Muscle layer of colon (tissue), 2 donors: Measurements from ENCODE around the gene BTG1.
"Not testable (repeated sequence)": the region's sequence is repeated elsewhere in the genome, so short reads cannot be mapped to it uniquely, and the experiment has no call there.

Experiments
- H3K27ac ChIP-seq: one replicate; pipeline ENCODE4 v1.7.0; 2013; ENCODE audit warnings: low read depth, mild to moderate bottlenecking, low read length, moderate library complexity
- H3K27me3 ChIP-seq, 2 donors: one replicate each; pipeline ENCODE4 v1.7.0; 2013; ENCODE audit warnings: low read length in 2 of 2, mild to moderate bottlenecking in 2 of 2; ENCODE audit not compliant: insufficient read depth in 2 of 2, control insufficient read depth in 1 of 2
- H3K36me3 ChIP-seq: one replicate; pipeline ENCODE4 v1.7.0; 2013; ENCODE audit warnings: mild to moderate bottlenecking, low read length; ENCODE audit not compliant: insufficient read depth
- H3K4me1 ChIP-seq: one replicate; pipeline ENCODE4 v1.7.0; 2013; ENCODE audit warnings: mild to moderate bottlenecking, low read length; ENCODE audit not compliant: insufficient read depth
- H3K4me3 ChIP-seq, 2 donors: one replicate each; pipeline ENCODE4 v1.7.0; 2013; ENCODE audit warnings: low read length in 2 of 2, low read depth in 1 of 2, mild to moderate bottlenecking in 1 of 2, moderate library complexity in 1 of 2
- H3K9ac ChIP-seq: one replicate; pipeline ENCODE4 v1.7.0; 2013; ENCODE audit warnings: low read length
- H3K9me3 ChIP-seq: one replicate; pipeline ENCODE4 v1.7.0; 2013; ENCODE audit warnings: mild to moderate bottlenecking, low read length
- donor health status: abdominal sarcoma.
- donor health status: Adenocarcinoma of cecum.

BTG1 gene

DNA sequence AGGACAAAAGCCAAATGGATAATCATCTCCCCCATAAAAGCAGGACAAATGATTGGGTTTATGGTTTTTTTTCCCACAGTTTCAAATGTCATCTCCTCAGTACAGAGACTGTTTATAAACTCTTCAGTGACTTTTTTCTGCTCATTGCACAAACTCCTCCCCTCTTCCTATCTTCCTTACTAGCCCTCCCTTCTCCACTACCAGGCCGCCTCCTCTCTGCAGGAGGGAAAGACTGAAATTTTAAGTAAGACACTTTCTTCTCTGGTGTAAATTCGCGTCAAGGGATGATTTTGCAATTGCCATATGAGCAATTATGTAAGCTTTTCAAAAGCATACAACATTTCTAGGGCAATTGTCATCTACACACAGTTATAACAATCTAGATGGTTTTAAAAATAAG lies 37.0 kb downstream of the BTG1 start:
- Histone ChIP-seq H3K36me3 (no peaks in the 10 kb centered on the region), H3K9ac (no peak overlapping the region)

DNA sequence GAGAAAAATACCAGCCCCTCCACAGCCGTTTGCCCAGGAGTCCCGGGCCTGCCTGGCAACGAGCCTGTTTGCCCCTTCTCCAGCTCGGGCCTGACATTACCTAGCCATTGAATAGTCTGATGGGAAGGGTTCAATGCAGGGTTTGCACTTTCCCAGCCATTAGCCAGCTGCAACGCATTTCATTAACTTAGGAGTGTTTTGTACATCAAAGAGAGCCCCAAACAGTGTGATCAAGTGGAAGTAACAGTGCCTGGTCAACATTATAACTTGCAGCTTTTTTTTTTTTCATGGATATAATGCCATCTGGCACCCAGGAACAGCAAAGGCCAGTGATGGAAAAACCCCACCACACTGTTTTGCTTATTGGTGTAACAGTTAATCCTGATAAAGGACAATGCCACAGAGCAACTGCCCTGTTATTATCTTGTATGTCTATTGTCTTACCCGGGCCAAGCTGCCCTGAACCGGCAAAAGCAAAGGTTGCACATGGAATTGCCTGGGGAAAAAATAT lies 38.0 kb downstream of the BTG1 start:
- Histone ChIP-seq H3K27ac (no peak overlapping the region), H3K4me1 (peaks cover 5% of the 10 kb centered on the region), H3K9me3 (no peaks in the 10 kb centered on the region)

More for the DNA sequence above, 37.0 kb downstream of the BTG1 start:
- H3K4me3 ChIP-seq, result no peak overlapping the region
- H3K4me1 ChIP-seq, result peaks cover 5% of the 10 kb centered on the region
- H3K27ac ChIP-seq, result no peak overlapping the region
- H3K27me3 ChIP-seq, result no peaks in the 10 kb centered on the region
- H3K9me3 ChIP-seq, result no peaks in the 10 kb centered on the region

DNA sequence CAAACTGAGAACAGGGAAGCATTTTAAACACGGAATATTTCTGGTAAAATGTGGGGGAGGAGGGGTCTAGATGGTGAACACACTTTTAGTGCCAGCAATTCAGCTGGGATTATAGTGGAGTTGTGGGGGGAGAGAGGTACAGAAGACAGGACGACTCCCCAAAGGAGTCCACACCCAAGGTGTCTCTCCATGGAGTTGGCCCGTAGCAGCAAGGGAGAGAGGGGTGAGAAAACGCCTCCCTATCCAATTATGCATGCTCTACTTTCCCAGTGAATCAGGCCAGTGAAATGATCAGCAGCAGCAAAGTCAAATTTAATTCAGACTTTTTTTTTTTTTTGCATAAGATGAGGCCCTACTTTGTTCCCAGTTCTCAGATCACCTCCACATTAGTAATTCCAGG lies 38.6 kb downstream of the BTG1 start:
- H3K9ac ChIP-seq, result no peak overlapping the region
- H3K27me3 ChIP-seq, result no peaks in the 10 kb centered on the region
- no peak overlapping the region for H3K4me3 ChIP-seq
- no peak overlapping the region for H3K27ac ChIP-seq
- H3K9me3 ChIP-seq, result no peaks in the 10 kb centered on the region
- H3K4me1 ChIP-seq, result peaks cover 5% of the 10 kb centered on the region
- no peaks in the 10 kb centered on the region for H3K36me3 ChIP-seq

More for the DNA sequence above, 38.0 kb downstream of the BTG1 start:
- H3K36me3 ChIP-seq, result no peaks in the 10 kb centered on the region
- H3K9ac ChIP-seq, result no peak overlapping the region
- H3K4me3 ChIP-seq, result no peak overlapping the region
- no peaks in the 10 kb centered on the region for H3K27me3 ChIP-seq

DNA sequence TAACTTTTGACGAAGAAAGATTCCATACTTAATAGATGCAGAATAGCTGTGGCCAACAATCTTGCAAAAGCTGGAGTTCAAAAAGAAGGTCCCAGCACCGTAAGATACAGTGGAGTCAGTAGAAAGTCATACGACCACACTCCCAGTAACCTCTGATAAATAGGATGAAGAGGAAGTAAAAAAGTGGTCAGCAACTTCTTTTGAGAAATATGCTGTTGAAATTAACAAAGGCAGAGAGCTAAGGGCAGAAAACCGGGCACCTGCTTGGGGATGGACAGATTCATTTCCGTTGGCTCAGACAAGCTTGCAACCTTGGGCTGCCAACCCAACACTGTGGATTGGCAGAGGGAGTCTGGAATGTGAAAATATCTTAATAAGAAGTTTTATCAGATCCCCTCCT lies 40.0 kb downstream of the BTG1 start:
- Histone ChIP-seq H3K9ac (no peak overlapping the region), H3K27ac (no peak overlapping the region), H3K4me3 (no peak overlapping the region), H3K9me3 (no peaks in the 10 kb centered on the region), H3K27me3 (no peaks in the 10 kb centered on the region), H3K36me3 (no peaks in the 10 kb centered on the region), H3K4me1 (peaks cover 5% of the 10 kb centered on the region)

DNA sequence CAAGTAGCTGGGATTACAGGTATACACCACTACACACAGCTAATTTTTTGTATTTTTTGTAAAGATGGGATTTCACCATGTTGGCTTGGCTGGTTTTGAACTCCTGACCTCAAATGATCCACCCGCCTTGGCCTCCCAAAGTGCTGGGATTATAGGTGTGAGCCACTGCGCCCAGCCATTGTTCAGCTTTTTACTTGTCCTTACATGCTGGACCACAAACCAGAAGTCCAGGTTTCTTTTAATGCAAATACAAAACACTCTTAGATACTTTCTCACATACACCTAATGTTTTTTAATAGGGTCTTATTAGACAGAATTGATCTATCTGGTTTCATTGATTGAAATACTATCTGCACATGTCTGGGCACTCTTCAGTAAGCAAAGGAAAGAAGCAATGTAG lies 40.5 kb downstream of the BTG1 start:
- H3K4me1 ChIP-seq, result peaks cover 5% of the 10 kb centered on the region
- no peak overlapping the region for H3K9ac ChIP-seq
- no peak overlapping the region for H3K27ac ChIP-seq
- no peaks in the 10 kb centered on the region for H3K9me3 ChIP-seq
- H3K4me3 ChIP-seq, result no peak overlapping the region
- no peaks in the 10 kb centered on the region for H3K27me3 ChIP-seq
- H3K36me3 ChIP-seq, result no peaks in the 10 kb centered on the region

DNA sequence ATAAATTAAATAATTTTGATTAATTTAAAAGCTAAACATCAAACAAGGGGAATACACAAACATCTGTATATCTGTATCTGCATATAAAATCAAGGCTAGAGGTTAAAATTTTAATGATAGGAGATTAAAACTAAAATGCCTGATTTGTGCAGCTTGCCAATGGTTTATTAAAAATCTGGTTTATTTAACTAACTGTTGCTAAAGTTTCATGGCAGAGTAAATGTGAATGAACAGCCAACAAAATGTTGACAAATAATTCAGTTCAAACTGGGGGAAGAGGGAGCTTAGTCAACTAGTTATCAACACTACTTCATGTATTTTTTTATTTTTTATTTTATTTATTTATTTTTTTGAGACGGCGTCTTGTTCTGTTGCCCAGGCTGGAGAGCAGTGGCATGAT lies 43.0 kb downstream of the BTG1 start:
- Histone ChIP-seq H3K4me1 (no peaks in the 10 kb centered on the region), H3K9me3 (no peaks in the 10 kb centered on the region), H3K36me3 (no peaks in the 10 kb centered on the region), H3K4me3 (no peak overlapping the region), H3K27ac (no peak overlapping the region), H3K27me3 (no peaks in the 10 kb centered on the region), H3K9ac (no peak overlapping the region)

DNA sequence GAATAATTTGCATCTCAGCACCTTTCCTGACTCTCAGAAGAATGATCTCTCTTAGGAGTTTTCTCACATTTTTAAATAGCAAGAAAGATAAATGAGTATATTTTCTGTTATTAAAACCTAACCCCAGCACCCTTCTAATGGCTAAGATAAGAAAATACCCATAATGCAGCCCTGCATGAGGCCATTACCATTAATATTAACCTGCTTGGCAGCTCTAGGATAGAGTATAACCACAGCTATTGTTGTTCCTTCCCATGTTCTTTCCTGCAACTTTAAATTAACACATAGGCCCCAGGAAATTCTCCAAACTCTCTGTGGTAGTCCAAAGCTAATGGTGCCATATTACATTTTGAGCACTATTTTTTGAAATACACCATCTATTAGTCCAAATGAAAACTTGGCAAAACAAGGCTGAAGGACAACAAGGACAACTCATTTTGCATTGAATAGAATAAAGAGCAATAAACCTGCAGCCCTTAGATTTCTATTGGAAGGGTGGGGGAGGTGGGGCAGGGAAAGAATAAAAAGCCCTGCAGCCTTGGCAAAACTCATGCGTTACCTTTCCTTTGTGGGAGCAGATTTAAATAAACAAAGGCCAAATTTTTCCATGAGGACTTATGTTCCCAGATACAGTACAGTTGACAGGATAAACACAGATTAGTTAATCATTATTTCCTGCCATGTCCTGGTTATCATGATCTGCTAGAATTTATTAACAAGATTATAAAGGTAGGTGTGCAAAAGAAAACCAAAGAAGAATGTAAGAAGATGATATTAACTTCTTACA lies 46.9 kb downstream of the BTG1 start:
- no peaks in the 10 kb centered on the region for H3K27me3 ChIP-seq
- no peak overlapping the region for H3K4me3 ChIP-seq
- no peaks in the 10 kb centered on the region for H3K9me3 ChIP-seq
- no peak overlapping the region for H3K9ac ChIP-seq
- no peaks in the 10 kb centered on the region for H3K36me3 ChIP-seq
- no peaks in the 10 kb centered on the region for H3K4me1 ChIP-seq
- no peak overlapping the region for H3K27ac ChIP-seq

DNA sequence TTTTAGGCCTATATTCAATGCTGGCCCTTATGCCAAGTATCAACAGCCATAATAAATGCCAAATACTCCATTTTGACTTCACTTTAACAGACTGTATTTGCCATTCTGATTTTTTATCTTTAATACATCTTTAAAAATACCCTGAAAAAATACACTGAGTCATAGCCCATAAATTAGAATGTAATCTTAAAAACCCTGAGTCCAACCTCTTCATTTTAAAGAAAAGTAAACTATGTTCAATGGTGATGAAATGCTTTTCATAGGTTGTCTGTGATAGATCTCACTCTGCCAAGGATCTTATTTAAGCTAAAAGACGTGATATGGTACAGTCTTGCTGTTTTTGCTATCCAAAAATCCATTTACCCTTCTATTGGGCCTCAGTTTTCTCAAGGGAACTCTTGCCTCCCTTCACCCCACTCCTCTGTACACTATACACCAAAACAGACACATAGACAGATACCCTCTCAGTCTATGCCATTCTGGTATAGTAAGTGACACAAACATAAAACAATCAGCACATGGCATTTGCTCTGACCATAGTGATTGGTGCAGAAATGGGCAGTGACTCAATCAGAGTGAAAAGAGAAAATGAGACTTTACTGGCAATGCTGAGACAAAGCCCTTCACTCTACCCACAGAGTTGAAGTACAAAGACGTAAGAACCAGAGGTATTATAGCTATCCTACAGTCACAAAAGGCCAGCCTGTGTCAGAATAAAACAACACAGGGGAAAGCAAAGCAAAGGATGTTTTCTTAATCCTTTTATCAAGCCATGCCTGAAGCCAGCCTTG lies 49.1 kb downstream of the BTG1 start:
- no peak overlapping the region for H3K27ac ChIP-seq
- no peak overlapping the region for H3K9ac ChIP-seq
- no peaks in the 10 kb centered on the region for H3K9me3 ChIP-seq
- H3K4me1 ChIP-seq, result no peaks in the 10 kb centered on the region
- no peaks in the 10 kb centered on the region for H3K27me3 ChIP-seq
- no peaks in the 10 kb centered on the region for H3K36me3 ChIP-seq
- no peak overlapping the region for H3K4me3 ChIP-seq

DNA sequence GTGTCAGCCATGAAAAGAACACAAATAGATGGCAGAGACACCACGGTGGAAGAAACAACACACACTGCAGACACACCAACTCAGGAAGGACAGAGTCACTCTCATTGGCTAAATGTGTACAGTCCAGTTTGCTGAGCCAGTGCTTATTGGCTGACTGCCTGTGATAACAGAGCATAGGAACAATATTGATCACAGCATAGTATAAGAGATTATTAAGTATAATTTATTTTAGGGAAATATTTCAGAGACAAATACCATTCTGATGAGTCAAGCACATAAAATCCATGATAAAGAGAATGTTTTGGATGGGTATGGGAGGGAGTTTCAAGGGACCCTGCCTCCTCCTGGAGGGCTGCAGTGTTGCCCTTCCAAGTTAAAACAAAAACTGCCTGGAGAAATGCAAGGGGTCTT lies 50.9 kb downstream of the BTG1 start:
- no peaks in the 10 kb centered on the region for H3K36me3 ChIP-seq
- no peak overlapping the region for H3K27ac ChIP-seq
- H3K4me1 ChIP-seq, result no peaks in the 10 kb centered on the region
- H3K27me3 ChIP-seq, result no peaks in the 10 kb centered on the region
- H3K9me3 ChIP-seq, result no peaks in the 10 kb centered on the region
- no peak overlapping the region for H3K9ac ChIP-seq
- H3K4me3 ChIP-seq, result no peak overlapping the region

DNA sequence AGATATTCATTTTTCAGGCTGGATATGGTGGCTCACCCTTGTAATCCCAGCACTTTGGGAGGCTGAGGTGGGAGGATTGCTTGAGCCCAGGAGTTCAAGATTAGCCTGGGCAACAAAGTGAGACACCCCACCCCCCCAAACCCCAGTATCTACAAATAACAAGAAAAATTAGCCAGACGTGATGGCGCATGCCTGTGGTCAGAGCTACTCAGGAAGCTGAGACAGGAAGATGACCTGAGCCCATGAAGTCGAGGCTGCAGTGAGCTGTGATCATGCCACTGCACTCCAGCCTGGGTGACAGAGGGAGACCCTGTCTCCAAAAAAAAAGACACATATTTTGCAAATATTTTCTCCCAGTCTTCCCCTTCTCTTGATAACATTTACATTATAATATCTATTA lies 51.3 kb downstream of the BTG1 start:
- H3K9me3 ChIP-seq, H3K9ac ChIP-seq, H3K27me3 ChIP-seq, H3K4me3 ChIP-seq, H3K4me1 ChIP-seq, H3K36me3 ChIP-seq, H3K27ac ChIP-seq: not testable (repeated sequence)
